ENCODE data around the gene JAM3. TPM values are rescaled to one million over a fixed set of nuclear protein-coding genes. Genes with fewer than 3 reads are reported as not detected.

The JAM3 gene
- total and polyA plus RNA-seq, 2 donors (not counting 3 experiments of a cell fraction or from before 2014, with no cell fraction given), result 78.8 to 137 TPM

DNA sequence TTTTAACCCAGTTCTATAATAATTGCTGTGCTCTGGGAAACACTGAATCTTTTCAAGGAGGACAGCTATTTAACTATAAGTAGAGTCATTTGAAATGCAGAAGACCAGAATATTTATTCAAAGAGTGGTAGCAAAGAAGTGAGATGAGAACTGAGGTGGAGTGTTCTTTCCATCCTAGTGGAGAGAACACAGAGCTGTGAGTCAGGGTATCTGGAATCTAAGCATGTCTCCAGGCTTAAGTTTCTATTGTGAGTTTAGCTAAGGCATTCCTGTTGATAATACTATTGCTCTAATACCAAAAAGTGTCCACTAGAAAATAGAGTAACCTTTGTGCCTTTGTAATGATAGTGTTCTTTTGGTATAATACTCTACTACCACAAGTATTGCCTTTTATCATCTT lies 32.4 kb downstream of the JAM3 start:
- no TSS peak for BruUV-seq (replicated peaks)
- DNase-seq (ENCODE audit: low read depth, low spot score) (no peak), FAIRE-seq (no peak)
- no peak overlapping the region for H3K4me2 ChIP-seq (ENCODE audit: insufficient read depth, low read length)
- intact Hi-C loops (cut with micrococcal nuclease) (no loop called here), dilution Hi-C loops (cut with MboI; ENCODE audit: extremely low pct_ligation_motif_present, low sequenced_read_pairs) (no loop called here)
- H3K27ac ChIP-seq (ENCODE audit: insufficient read depth, low read depth, low read length), result no peak overlapping the region
- H3K9me1 ChIP-seq (replicated peaks; ENCODE audit: control insufficient read depth, extremely low read depth, insufficient read depth, low read length), result no peaks in the 10 kb centered on the region
- no peaks in the 10 kb centered on the region for H3K27me3 ChIP-seq (ENCODE audit: control insufficient read depth in 2 of 2, insufficient read depth in 2 of 2, low read length in 2 of 2)
- no peak overlapping the region for H3K9ac ChIP-seq (replicated peaks; ENCODE audit: extremely low read depth, insufficient read depth, low read length)
- POLR2A ChIA-PET, result no interaction called here
- peaks cover 12% of the 10 kb centered on the region for H3K79me2 ChIP-seq (ENCODE audit: control insufficient read depth, insufficient read depth, low read length)
- TF ChIP-seq POLR2AphosphoS5 (IDR thresholded peaks at IDR 0.05; ENCODE audit: insufficient read depth, low read depth, low read length) (no peak), MYC (IDR thresholded peaks at IDR 0.05; ENCODE audit: low read depth, low read length) (no peak), POLR2A (IDR thresholded peaks at IDR 0.05; ENCODE audit: low read depth, low read length) (no peak), GATA2 (IDR thresholded peaks at IDR 0.05; ENCODE audit: insufficient read depth, insufficient read length, low read depth, low read length) (no peak), FOS (IDR thresholded peaks at IDR 0.05; ENCODE audit: borderline replicate concordance, insufficient read depth, low read length) (no peak), EZH2 (IDR thresholded peaks at IDR 0.05; ENCODE audit: borderline replicate concordance, low read depth, low read length, severe bottlenecking) (no peak), JUN (IDR thresholded peaks at IDR 0.05; ENCODE audit: borderline replicate concordance, insufficient read depth, insufficient read length, low read depth) (no peak)
- TF ChIP-seq, protein P1, sequence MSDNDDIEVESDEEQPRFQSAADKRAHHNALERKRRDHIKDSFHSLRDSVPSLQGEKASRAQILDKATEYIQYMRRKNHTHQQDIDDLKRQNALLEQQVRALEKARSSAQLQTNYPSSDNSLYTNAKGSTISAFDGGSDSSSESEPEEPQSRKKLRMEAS (IDR thresholded peaks at IDR 0.05; ENCODE audit: insufficient read depth, insufficient read length), result no peak
- TF ChIP-seq, protein P2, sequence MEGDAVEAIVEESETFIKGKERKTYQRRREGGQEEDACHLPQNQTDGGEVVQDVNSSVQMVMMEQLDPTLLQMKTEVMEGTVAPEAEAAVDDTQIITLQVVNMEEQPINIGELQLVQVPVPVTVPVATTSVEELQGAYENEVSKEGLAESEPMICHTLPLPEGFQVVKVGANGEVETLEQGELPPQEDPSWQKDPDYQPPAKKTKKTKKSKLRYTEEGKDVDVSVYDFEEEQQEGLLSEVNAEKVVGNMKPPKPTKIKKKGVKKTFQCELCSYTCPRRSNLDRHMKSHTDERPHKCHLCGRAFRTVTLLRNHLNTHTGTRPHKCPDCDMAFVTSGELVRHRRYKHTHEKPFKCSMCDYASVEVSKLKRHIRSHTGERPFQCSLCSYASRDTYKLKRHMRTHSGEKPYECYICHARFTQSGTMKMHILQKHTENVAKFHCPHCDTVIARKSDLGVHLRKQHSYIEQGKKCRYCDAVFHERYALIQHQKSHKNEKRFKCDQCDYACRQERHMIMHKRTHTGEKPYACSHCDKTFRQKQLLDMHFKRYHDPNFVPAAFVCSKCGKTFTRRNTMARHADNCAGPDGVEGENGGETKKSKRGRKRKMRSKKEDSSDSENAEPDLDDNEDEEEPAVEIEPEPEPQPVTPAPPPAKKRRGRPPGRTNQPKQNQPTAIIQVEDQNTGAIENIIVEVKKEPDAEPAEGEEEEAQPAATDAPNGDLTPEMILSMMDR (IDR thresholded peaks at IDR 0.05; ENCODE audit: extremely low read depth in 1 of 2, insufficient read depth in 1 of 2, low read depth in 1 of 2, low read length in 2 of 2), result no peak
- CTCF ChIA-PET, result interaction anchor here (0.7 to 1.4 kb wide), 4 partner anchors 10 to 51 kb away, joined by 3 to 4 read pairs (median 4); no protein-coding TSS in a partner anchor
- H3K9me3 ChIP-seq (replicated peaks; ENCODE audit: control insufficient read depth, insufficient read depth, low read length), result no peaks in the 10 kb centered on the region
- no peaks in the 10 kb centered on the region for H3K4me1 ChIP-seq (ENCODE audit: control insufficient read depth, extremely low read depth, insufficient read depth, low read length)
- H3K4me3 ChIP-seq (replicated peaks in 1 of 3; ENCODE audit: insufficient read depth in 1 of 3, low read depth in 1 of 3, low read length in 3 of 3), result no peak overlapping the region
- H2AFZ ChIP-seq (ENCODE audit: low read depth, low read length), result no peak overlapping the region
- H4K20me1 ChIP-seq (replicated peaks; ENCODE audit: control insufficient read depth, extremely low read depth, insufficient read depth, low read length), result peaks cover 2% of the 10 kb centered on the region
- no peaks in the 10 kb centered on the region for H3K36me3 ChIP-seq (ENCODE audit: control insufficient read depth in 2 of 2, extremely low read depth in 1 of 2, insufficient read depth in 2 of 2, low read length in 2 of 2)
